ENCODE measurements around the gene OR52N1.

OR52N1 gene

GRCh38 chr11:5807580-5807979 is 16.5 kb upstream of the OR52N1 start:
- Histone ChIP-seq H3K4me2 (ENCODE audit: low read depth, low read length) (no peak overlapping the region), H4K20me1 (ENCODE audit: insufficient read depth, low read length) (no peaks in the 10 kb centered on the region), H3K27ac (ENCODE audit: low read length) (no peak overlapping the region), H3K9ac (ENCODE audit: low read length) (no peak overlapping the region), H3K9me2 (replicated peaks; ENCODE audit: insufficient read depth, low read length) (no peaks in the 10 kb centered on the region), H3K27me3 (replicated peaks; ENCODE audit: insufficient read depth, low read length) (no peaks in the 10 kb centered on the region), H3F3A (ENCODE audit: insufficient read depth, low read length) (no peaks in the 10 kb centered on the region), H3K4me1 (ENCODE audit: low read length) (no peaks in the 10 kb centered on the region), H2AFZ (ENCODE audit: low read length) (no peak overlapping the region), H3K79me2 (ENCODE audit: low read length) (no peaks in the 10 kb centered on the region), H3K36me3 (replicated peaks; ENCODE audit: insufficient read depth, low read length) (no peaks in the 10 kb centered on the region), H3K4me3 (ENCODE audit: low read length) (no peak overlapping the region), H3K9me3 (replicated peaks; ENCODE audit: insufficient read depth, low read length) (no peaks in the 10 kb centered on the region)
- no peak for DNase-seq
- TF ChIP-seq, protein P1, sequence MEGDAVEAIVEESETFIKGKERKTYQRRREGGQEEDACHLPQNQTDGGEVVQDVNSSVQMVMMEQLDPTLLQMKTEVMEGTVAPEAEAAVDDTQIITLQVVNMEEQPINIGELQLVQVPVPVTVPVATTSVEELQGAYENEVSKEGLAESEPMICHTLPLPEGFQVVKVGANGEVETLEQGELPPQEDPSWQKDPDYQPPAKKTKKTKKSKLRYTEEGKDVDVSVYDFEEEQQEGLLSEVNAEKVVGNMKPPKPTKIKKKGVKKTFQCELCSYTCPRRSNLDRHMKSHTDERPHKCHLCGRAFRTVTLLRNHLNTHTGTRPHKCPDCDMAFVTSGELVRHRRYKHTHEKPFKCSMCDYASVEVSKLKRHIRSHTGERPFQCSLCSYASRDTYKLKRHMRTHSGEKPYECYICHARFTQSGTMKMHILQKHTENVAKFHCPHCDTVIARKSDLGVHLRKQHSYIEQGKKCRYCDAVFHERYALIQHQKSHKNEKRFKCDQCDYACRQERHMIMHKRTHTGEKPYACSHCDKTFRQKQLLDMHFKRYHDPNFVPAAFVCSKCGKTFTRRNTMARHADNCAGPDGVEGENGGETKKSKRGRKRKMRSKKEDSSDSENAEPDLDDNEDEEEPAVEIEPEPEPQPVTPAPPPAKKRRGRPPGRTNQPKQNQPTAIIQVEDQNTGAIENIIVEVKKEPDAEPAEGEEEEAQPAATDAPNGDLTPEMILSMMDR (IDR thresholded peaks at IDR 0.05; ENCODE audit: low read length): no peak
- TF ChIP-seq EZH2 (optimal IDR thresholded peaks at IDR 0.05; ENCODE audit: low read depth, low read length) (no peak), EZH2phosphoT487 (IDR thresholded peaks at IDR 0.05; ENCODE audit: low read length) (no peak)

GRCh38 chr11:5803982-5804381 is 12.9 kb upstream of the OR52N1 start:
- TF ChIP-seq, protein P1 (IDR thresholded peaks at IDR 0.05; ENCODE audit: low read length): no peak
- no peak for TF ChIP-seq EZH2 (optimal IDR thresholded peaks at IDR 0.05; ENCODE audit: low read depth, low read length)
- no peak for TF ChIP-seq EZH2phosphoT487 (IDR thresholded peaks at IDR 0.05; ENCODE audit: low read length)
- no peak overlapping the region for H3K9ac ChIP-seq (ENCODE audit: low read length)
- H4K20me1 ChIP-seq (ENCODE audit: insufficient read depth, low read length): no peaks in the 10 kb centered on the region
- H3K9me3 ChIP-seq (replicated peaks; ENCODE audit: insufficient read depth, low read length): no peaks in the 10 kb centered on the region
- no peaks in the 10 kb centered on the region for H3K36me3 ChIP-seq (replicated peaks; ENCODE audit: insufficient read depth, low read length)
- no peaks in the 10 kb centered on the region for H3K79me2 ChIP-seq (ENCODE audit: low read length)
- H3K4me3 ChIP-seq (ENCODE audit: low read length): no peak overlapping the region
- H3K27me3 ChIP-seq (replicated peaks; ENCODE audit: insufficient read depth, low read length): no peaks in the 10 kb centered on the region
- no peaks in the 10 kb centered on the region for H3K4me1 ChIP-seq (ENCODE audit: low read length)
- no peak for DNase-seq
- H3F3A ChIP-seq (ENCODE audit: insufficient read depth, low read length): no peaks in the 10 kb centered on the region
- H3K27ac ChIP-seq (ENCODE audit: low read length): no peak overlapping the region
- no peak overlapping the region for H2AFZ ChIP-seq (ENCODE audit: low read length)
- no peak overlapping the region for H3K4me2 ChIP-seq (ENCODE audit: low read depth, low read length)
- H3K9me2 ChIP-seq (replicated peaks; ENCODE audit: insufficient read depth, low read length): no peaks in the 10 kb centered on the region

GRCh38 chr11:5796541-5796940 is 5.5 kb upstream of the OR52N1 start:
- Histone ChIP-seq H3K4me1 (ENCODE audit: low read length) (no peaks in the 10 kb centered on the region), H3K9me3 (replicated peaks; ENCODE audit: insufficient read depth, low read length) (no peaks in the 10 kb centered on the region), H3K4me2 (ENCODE audit: low read depth, low read length) (no peak overlapping the region), H3K36me3 (replicated peaks; ENCODE audit: insufficient read depth, low read length) (no peaks in the 10 kb centered on the region), H3K9ac (ENCODE audit: low read length) (no peak overlapping the region), H3K79me2 (ENCODE audit: low read length) (no peaks in the 10 kb centered on the region), H3K9me2 (replicated peaks; ENCODE audit: insufficient read depth, low read length) (no peaks in the 10 kb centered on the region), H3K4me3 (ENCODE audit: low read length) (no peak overlapping the region), H3K27ac (ENCODE audit: low read length) (no peak overlapping the region), H3K27me3 (replicated peaks; ENCODE audit: insufficient read depth, low read length) (no peaks in the 10 kb centered on the region), H2AFZ (ENCODE audit: low read length) (no peak overlapping the region), H3F3A (ENCODE audit: insufficient read depth, low read length) (no peaks in the 10 kb centered on the region), H4K20me1 (ENCODE audit: insufficient read depth, low read length) (no peaks in the 10 kb centered on the region)
- TF ChIP-seq EZH2 (optimal IDR thresholded peaks at IDR 0.05; ENCODE audit: low read depth, low read length) (no peak), EZH2phosphoT487 (IDR thresholded peaks at IDR 0.05; ENCODE audit: low read length) (no peak)
- TF ChIP-seq, protein P1 (IDR thresholded peaks at IDR 0.05; ENCODE audit: low read length): no peak
- DNase-seq: no peak
